Left lung (tissue), 10 donors: ENCODE measurements around the gene PICK1. TPM values are rescaled to one million over a fixed set of nuclear protein-coding genes. Genes with fewer than 3 reads are reported as not detected.
"Not testable (repeated sequence)": the region's sequence is repeated elsewhere in the genome, so short reads cannot be mapped to it uniquely, and the experiment has no call there.

ENCODE experiments used
- ATAC-seq: fragments of 200-7000 bp; cut with Tn5 transposase; one replicate; pipeline ENCODE4 v1.9.1; 2020; ENCODE audit warnings: moderate library complexity
- DNase-seq, 4 donors: peaks; one replicate each; pipeline ENCODE4 v3.0.0-alpha.2; 2013 to 2020
- H3K27ac ChIP-seq, 2 donors: fragments of 200-600 bp; sonication (generic) in 1 of 2; one replicate each; pipeline versions ENCODE4 v1.5.0 to v1.8.0; 2020 to 2021
- H3K27me3 ChIP-seq, 2 donors: fragments of 200-600 bp; sonication (generic) in 1 of 2; one replicate each; pipeline versions ENCODE4 v1.5.0 to v1.8.0; 2020 to 2021
- H3K36me3 ChIP-seq, 2 donors: fragments of 200-600 bp; sonication (generic) in 1 of 2; one replicate each; pipeline versions ENCODE4 v1.5.0 to v1.8.0; 2020 to 2021
- H3K4me1 ChIP-seq, 2 donors: fragments of 200-600 bp; one replicate each; pipeline ENCODE4 v1.8.0; 2021
- H3K4me3 ChIP-seq, 2 donors: fragments of 200-600 bp; sonication (generic) in 1 of 2; one replicate each; pipeline versions ENCODE4 v1.5.0 to v1.8.0; 2020 to 2021; ENCODE audit warnings: mild to moderate bottlenecking in 1 of 2
- H3K9me3 ChIP-seq, 2 donors: fragments of 200-600 bp; sonication (generic) in 1 of 2; one replicate each; pipeline versions ENCODE4 v1.5.0 to v1.8.0; 2020 to 2021
- intact Hi-C, 2 donors: fragments of 100-400 bp; cut with DNase I; formaldehyde crosslinking; loops; one replicate each; pipeline versions ENCODE4 v1.11.2 to v1.14.2; 2022
- polyA plus RNA-seq, 6 donors: library from polyadenylated mRNA; unstranded; fragments of 120-200 nt; gene quantifications; one replicate each; pipeline ENCODE4 v1.2.1, GENCODE V29; 2013; ENCODE audit not compliant: insufficient read length in 6 of 6
- total RNA-seq, 2 donors: library from RNA; stranded (reverse); fragmentation: NEBNext Ultra II Directional; extraction: Animal tissue kit (Norgen Biotek cat#: 25700); gene quantifications; one replicate each; pipeline ENCODE4 v1.2.1, GENCODE V29; 2021
- TF ChIP-seq, protein P1 (sequence below), 2 donors: fragments of 200-600 bp; sonication (generic) in 1 of 2; IDR thresholded peaks; one replicate each; pipeline versions ENCODE4 v1.5.0 to v1.8.0; 2021; ENCODE audit warnings: antibody characterized with exemption in 2 of 2
- donor health status: DM: no; HTN: yes; CAD: no.
- donor health status: DM: no; HTN: no; CAD: no.

Gene PICK1
- total and polyA plus RNA-seq, 8 donors: 22.8 to 39.5 (median 28.3) TPM

DNA sequence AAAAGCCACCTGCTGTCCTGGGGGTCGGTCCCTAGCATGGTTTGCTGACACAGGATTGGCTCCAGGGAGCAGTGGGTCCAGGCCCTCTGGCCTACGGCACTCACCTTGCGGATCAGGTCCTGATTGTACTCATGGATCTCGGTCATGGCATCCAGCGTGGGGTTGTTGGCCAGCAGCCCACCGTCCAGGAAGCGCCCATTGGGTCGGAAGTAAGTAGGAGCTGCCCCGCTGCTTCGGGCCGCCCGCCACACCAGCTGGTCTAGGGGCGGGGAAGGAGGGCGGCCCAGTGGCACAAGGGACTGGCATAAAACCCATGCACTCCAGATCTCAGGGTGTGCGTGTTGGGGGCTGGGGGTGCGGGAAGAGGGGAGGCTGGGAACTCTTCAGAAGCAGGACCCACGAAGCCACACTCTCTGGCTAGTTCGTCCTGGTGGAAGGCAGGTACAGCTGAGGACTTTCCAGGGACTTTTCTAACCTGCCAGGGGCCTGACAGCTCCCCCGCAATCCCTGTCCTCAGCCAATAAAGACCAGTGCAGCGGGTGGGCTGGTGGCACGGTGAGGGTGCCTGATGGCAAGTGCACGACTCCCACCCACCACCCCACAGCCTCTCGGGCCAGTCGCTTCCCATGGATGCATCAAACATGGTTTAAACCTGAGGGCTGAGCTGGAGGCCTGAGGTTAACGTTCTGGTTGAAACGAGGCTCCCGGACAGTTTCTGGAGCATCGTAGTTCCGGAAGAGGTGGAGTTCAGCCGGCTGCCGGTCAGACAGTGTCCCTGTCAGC lies 58.4 kb downstream of the PICK1 start:
- no peak overlapping the region for H3K4me3 ChIP-seq
- no peaks in the 10 kb centered on the region for H3K27me3 ChIP-seq
- TF ChIP-seq, protein P1, sequence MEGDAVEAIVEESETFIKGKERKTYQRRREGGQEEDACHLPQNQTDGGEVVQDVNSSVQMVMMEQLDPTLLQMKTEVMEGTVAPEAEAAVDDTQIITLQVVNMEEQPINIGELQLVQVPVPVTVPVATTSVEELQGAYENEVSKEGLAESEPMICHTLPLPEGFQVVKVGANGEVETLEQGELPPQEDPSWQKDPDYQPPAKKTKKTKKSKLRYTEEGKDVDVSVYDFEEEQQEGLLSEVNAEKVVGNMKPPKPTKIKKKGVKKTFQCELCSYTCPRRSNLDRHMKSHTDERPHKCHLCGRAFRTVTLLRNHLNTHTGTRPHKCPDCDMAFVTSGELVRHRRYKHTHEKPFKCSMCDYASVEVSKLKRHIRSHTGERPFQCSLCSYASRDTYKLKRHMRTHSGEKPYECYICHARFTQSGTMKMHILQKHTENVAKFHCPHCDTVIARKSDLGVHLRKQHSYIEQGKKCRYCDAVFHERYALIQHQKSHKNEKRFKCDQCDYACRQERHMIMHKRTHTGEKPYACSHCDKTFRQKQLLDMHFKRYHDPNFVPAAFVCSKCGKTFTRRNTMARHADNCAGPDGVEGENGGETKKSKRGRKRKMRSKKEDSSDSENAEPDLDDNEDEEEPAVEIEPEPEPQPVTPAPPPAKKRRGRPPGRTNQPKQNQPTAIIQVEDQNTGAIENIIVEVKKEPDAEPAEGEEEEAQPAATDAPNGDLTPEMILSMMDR (IDR thresholded peaks at IDR 0.05): no peak
- DNase-seq (peak in 1 of 4 donors; percentile 64), ATAC-seq (no peak)
- intact Hi-C loops: loop anchor here in 1 of 2 donors (10.0 kb wide), 1 partner anchor 239 kb away; no protein-coding TSS in a partner anchor
- no peak overlapping the region for H3K27ac ChIP-seq
- H3K4me1 ChIP-seq: peaks cover 0 to 6% of the 10 kb centered on the region in 2 donors
- H3K36me3 ChIP-seq: no peaks in the 10 kb centered on the region
- no peaks in the 10 kb centered on the region for H3K9me3 ChIP-seq

- H3K36me3 ChIP-seq, H3K4me3 ChIP-seq, DNase-seq, H3K27ac ChIP-seq, H3K4me1 ChIP-seq, H3K9me3 ChIP-seq, ATAC-seq, H3K27me3 ChIP-seq: not testable (repeated sequence)
- intact Hi-C loops: loop anchor here in 1 of 2 donors (10.0 kb wide), 1 partner anchor 237 kb away; no protein-coding TSS in a partner anchor
These were observed 60.4 kb downstream of the PICK1 start for GRCh38 chr22:38117556-38117955.

DNA sequence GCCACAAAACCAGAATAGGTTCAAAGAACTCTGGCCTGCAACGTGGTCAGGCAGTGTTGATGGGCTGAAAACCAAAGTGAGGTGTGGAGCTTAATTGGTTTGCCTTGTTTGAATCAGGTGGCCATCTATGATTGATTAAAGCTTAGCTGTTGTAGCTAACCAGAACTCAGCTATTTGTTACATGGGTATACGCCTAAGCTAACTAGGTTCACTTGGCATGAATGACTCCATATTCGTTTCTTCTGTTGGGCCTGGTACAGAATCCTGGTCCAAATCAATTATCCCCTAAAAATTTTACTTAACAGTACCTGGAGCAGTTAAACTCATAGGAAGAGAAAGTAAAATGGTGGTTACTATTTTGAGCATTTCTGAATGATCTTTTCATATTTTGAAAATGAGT lies 61.0 kb downstream of the PICK1 start:
- no peak overlapping the region for H3K4me3 ChIP-seq
- intact Hi-C loops: loop anchor here in 1 of 2 donors (10.0 kb wide), 1 partner anchor 237 kb away; no protein-coding TSS in a partner anchor
- no peak for DNase-seq

DNA sequence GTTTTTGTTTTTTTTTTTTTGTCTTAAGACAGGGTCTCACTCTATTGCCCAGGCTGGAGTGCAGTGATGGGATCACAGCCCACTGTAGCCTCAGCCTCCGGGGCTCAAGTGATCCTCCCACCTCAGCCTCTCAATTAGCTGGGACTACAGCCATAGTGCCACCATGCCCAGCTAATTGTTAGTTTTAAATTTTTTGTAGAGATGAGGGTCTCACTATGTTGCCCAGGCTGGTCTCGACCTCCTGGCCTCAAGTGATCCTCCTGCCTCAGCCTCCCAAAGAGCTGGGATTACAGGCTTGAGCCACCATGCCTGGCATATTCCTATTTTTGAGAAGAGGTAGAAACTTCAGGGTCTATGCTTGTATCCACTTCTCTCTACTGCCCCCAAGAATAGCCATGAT lies 61.5 kb downstream of the PICK1 start:
- not testable (repeated sequence) for H3K27me3 ChIP-seq, H3K4me1 ChIP-seq, ATAC-seq, H3K4me3 ChIP-seq, DNase-seq, H3K9me3 ChIP-seq, H3K36me3 ChIP-seq, H3K27ac ChIP-seq
- intact Hi-C loops: loop anchor here in 1 of 2 donors (10.0 kb wide), 1 partner anchor 236 kb away; no protein-coding TSS in a partner anchor

More for the DNA sequence above, 61.0 kb downstream of the PICK1 start:
- TF ChIP-seq, protein P1 (IDR thresholded peaks at IDR 0.05): no peak
- Histone ChIP-seq H3K27ac (no peak overlapping the region), H3K27me3 (no peaks in the 10 kb centered on the region), H3K36me3 (no peaks in the 10 kb centered on the region), H3K4me1 (peaks cover 0 to 6% of the 10 kb centered on the region in 2 donors), H3K9me3 (no peaks in the 10 kb centered on the region)
- ATAC-seq: no peak

GRCh38 chr22:38120359-38121110 lies 63.3 kb downstream of the PICK1 start:
- Histone ChIP-seq H3K27me3 (no peaks in the 10 kb centered on the region), H3K36me3 (peaks cover 0 to 8% of the 10 kb centered on the region in 2 donors), H3K9me3 (no peaks in the 10 kb centered on the region), H3K4me3 (no peak overlapping the region), H3K27ac (no peak overlapping the region), H3K4me1 (no peaks in the 10 kb centered on the region)
- TF ChIP-seq, protein P1 (IDR thresholded peaks at IDR 0.05): no peak
- intact Hi-C loops: no loop called here
- DNase-seq (peak in 1 of 4 donors; percentile 61), ATAC-seq (no peak)

GRCh38 chr22:38122616-38123015 lies 65.4 kb downstream of the PICK1 start:
- no peak overlapping the region for H3K27ac ChIP-seq
- ATAC-seq (no peak), DNase-seq (no peak)
- H3K9me3 ChIP-seq: no peaks in the 10 kb centered on the region
- no peak overlapping the region for H3K4me3 ChIP-seq
- TF ChIP-seq, protein P1 (IDR thresholded peaks at IDR 0.05): no peak
- intact Hi-C loops: no loop called here
- no peaks in the 10 kb centered on the region for H3K27me3 ChIP-seq
- peaks cover 0 to 17% of the 10 kb centered on the region in 2 donors for H3K36me3 ChIP-seq
- no peaks in the 10 kb centered on the region for H3K4me1 ChIP-seq
